HEK293 (cell line): ENCODE measurements around the gene FIGLA.

Experiments used
- ZNF16 ChIP-seq: fragments of 450-650 bp; formaldehyde crosslinking; IDR thresholded peaks from 2 replicates; pipeline ENCODE4 v1.5.1; 2016; ENCODE audit warnings: low read depth, missing biosample characterization, missing genetic modification characterization
- ZNF341 ChIP-seq: fragments of 450-650 bp; formaldehyde crosslinking; IDR thresholded peaks from 2 replicates; pipeline ENCODE4; 2016; ENCODE audit warnings: low read depth, missing biosample characterization, missing genetic modification characterization
- ZNF785 ChIP-seq: fragments of 450-650 bp; formaldehyde crosslinking; IDR thresholded peaks from 2 replicates; pipeline ENCODE4 v1.5.1; 2016; ENCODE audit warnings: missing biosample characterization, missing genetic modification characterization
- TF ChIP-seq, protein P1 (sequence below): fragments of 450-650 bp; formaldehyde crosslinking; IDR thresholded peaks from 2 replicates; pipeline ENCODE4 v1.5.1; 2016; ENCODE audit warnings: missing biosample characterization, missing genetic modification characterization

DNA sequence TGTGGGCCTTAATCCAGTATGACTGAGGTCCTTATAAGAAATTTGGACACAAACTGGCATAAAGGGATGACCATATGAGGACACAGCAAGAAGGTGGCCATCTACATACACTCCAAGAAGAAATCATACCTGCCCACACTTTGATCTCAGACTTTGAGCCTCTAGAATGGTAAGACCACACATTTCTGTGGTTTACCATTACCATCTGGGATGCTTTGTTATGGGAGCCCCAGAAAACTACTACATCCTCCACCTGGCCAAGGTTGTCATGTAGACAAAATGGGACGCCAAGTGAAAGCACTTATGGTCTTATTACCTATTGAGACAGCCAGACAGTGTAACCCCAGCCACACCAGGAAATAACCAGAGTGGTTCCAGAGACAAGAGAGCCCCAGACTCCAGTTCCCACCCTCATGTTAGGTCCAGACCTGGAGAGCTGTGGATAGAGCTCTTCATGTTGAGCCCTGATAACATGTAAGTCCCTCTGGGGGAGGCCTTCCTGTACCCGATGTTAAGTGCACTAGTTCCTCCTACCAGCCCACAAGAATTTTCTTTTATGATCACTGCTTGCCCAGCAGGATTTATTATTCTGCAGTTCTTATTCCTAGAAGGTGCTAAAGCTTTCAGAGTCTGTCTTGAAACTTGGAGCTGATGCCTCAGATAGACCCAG is 17.8 kb downstream of the FIGLA start:
- TF ChIP-seq, protein P1, sequence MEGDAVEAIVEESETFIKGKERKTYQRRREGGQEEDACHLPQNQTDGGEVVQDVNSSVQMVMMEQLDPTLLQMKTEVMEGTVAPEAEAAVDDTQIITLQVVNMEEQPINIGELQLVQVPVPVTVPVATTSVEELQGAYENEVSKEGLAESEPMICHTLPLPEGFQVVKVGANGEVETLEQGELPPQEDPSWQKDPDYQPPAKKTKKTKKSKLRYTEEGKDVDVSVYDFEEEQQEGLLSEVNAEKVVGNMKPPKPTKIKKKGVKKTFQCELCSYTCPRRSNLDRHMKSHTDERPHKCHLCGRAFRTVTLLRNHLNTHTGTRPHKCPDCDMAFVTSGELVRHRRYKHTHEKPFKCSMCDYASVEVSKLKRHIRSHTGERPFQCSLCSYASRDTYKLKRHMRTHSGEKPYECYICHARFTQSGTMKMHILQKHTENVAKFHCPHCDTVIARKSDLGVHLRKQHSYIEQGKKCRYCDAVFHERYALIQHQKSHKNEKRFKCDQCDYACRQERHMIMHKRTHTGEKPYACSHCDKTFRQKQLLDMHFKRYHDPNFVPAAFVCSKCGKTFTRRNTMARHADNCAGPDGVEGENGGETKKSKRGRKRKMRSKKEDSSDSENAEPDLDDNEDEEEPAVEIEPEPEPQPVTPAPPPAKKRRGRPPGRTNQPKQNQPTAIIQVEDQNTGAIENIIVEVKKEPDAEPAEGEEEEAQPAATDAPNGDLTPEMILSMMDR (tag by site-specific recombination): no peak
- TF ChIP-seq ZNF341 (no peak), ZNF16 (tag by site-specific recombination) (no peak), ZNF785 (tag by site-specific recombination) (no peak)
